K562 (cell line): Measurements from ENCODE around the gene ATP23. TPM values are rescaled to one million over a fixed set of nuclear protein-coding genes. Genes with fewer than 3 reads are reported as not detected.

Source experiments
- BCL6 ChIP-seq: fragments of 250-450 bp; sonication (Bioruptor Pico); IDR thresholded peaks from 2 replicates; pipeline ENCODE4 v1.4.0; 2020
- CBX8 ChIP-seq: fragments of 200-600 bp; sonication (generic); IDR thresholded peaks from 2 replicates; pipeline ENCODE4 v1.6.1; 2012; ENCODE audit warnings: borderline replicate concordance, mixed run types, low read depth, mild to moderate bottlenecking, moderate library complexity, mixed read lengths, low read length, control low read depth, inconsistent platforms; ENCODE audit not compliant: poor library complexity, severe bottlenecking; ENCODE audit errors: extremely low read depth
- CREB3L1 ChIP-seq: fragments of 450-650 bp; IDR thresholded peaks from 2 replicates; pipeline ENCODE4 v1.6.1; 2014; ENCODE audit warnings: low read depth, mild to moderate bottlenecking, moderate library complexity, borderline replicate concordance
- CXXC5 ChIP-seq: fragments of 250-450 bp; sonication (Bioruptor Pico); IDR thresholded peaks from 2 replicates; pipeline ENCODE4 v1.8.0; 2022; ENCODE audit warnings: inconsistent platforms, mild to moderate bottlenecking, moderate library complexity
- GTF2B ChIP-seq: IDR thresholded peaks from 2 replicates; pipeline ENCODE4 v1.6.1; 2011; ENCODE audit not compliant: insufficient read length; ENCODE audit errors: extremely low read depth
- HDAC6 ChIP-seq: IDR thresholded peaks from 2 replicates; pipeline ENCODE4 v1.6.1; 2012; ENCODE audit warnings: low read depth, mild to moderate bottlenecking, control low read depth, inconsistent platforms, low read length, moderate library complexity
- IRF1 ChIP-seq: sonication (generic); formaldehyde crosslinking; IDR thresholded peaks from 2 replicates; pipeline ENCODE4 v1.8.0; 2022; ENCODE audit warnings: missing genetic modification reagents, mild to moderate bottlenecking, borderline replicate concordance
- KDM5B ChIP-seq: fragments of 200-600 bp; sonication (generic); IDR thresholded peaks from 2 replicates; pipeline ENCODE4 v1.6.1; 2012; ENCODE audit warnings: low read depth, mild to moderate bottlenecking, moderate library complexity, low read length, control low read depth, inconsistent platforms; ENCODE audit not compliant: insufficient replicate concordance
- KHSRP ChIP-seq: fragments of 450-650 bp; IDR thresholded peaks from 2 replicates; pipeline ENCODE4 v1.6.1; 2017
- NFE2 ChIP-seq: IDR thresholded peaks from 2 replicates; pipeline ENCODE4 v1.6.1; 2014; ENCODE audit warnings: antibody characterized with exemption, low read depth
- POLR2A ChIP-seq: fragments of 450-650 bp; conservative IDR thresholded peaks from 2 replicates; pipeline ENCODE4 v1.6.1; 2016
- POLR2H ChIP-seq: IDR thresholded peaks from 2 replicates; pipeline ENCODE4 v1.6.1; 2016; ENCODE audit warnings: missing genetic modification characterization, low read depth, mild to moderate bottlenecking, control low read depth, missing compliant biosample characterization, moderate library complexity
- RBFOX2 ChIP-seq: fragments of 200-400 bp; formaldehyde crosslinking; IDR thresholded peaks from 2 replicates; pipeline ENCODE4 v1.6.1; 2017; ENCODE audit warnings: low read depth, mild to moderate bottlenecking, low read length, moderate library complexity
- RFX1 ChIP-seq: fragments of 450-650 bp; IDR thresholded peaks from 2 replicates; pipeline ENCODE4 v1.6.1; 2016; ENCODE audit warnings: mild to moderate bottlenecking, moderate library complexity
- ZNF318 ChIP-seq, 2 experiments: fragments of 450-650 bp; IDR thresholded peaks; 2 replicates each; pipeline ENCODE4 v1.6.1; 2016; ENCODE audit warnings: mild to moderate bottlenecking in 2 of 2, borderline replicate concordance in 1 of 2, low read depth in 1 of 2, moderate library complexity in 1 of 2
- ZNF699 ChIP-seq: fragments of 250-450 bp; sonication (Bioruptor Pico); IDR thresholded peaks from 2 replicates; pipeline ENCODE4 v1.8.0; 2021; ENCODE audit warnings: mild to moderate bottlenecking, moderate library complexity; ENCODE audit not compliant: insufficient replicate concordance
- polyA plus RNA-seq, 8 experiments: library from polyadenylated mRNA; depleted of rRNA in 4 of 8; stranded (reverse) in 5 of 8; unstranded in 3 of 8; fragments of >200 nt; fragmentation: Nextera tagmentation in 2 of 8; fragmentation: Illumina TruSeq in 1 of 8; extraction: Ambion mirVana in 2 of 8; extraction: Trizol in 1 of 8; gene quantifications; 2 replicates each; pipeline versions ENCODE4 v1.2.1 to v1.2.3, GENCODE V29; 2011 to 2014; ENCODE audit warnings: inconsistent platforms in 1 of 8, missing spikeins in 1 of 8
- total RNA-seq, 7 experiments: library from RNA; depleted of rRNA in 6 of 7; stranded (reverse); fragments of >200 nt in 6 of 7; fragmentation: Illumina TruSeq in 2 of 7; extraction: Trizol in 2 of 7; gene quantifications; 2 replicates each; pipeline versions ENCODE4 v1.2.1 to v1.2.3, GENCODE V29; 2011 to 2021; ENCODE audit warnings: low replicate concordance in 1 of 7

Gene ATP23
- total and polyA plus RNA-seq, 9 of the 15 experiments (the other 6 are each of a cell fraction or from before 2014, with no cell fraction given): 8.3 to 53.7 (median 28.5) TPM

- TF ChIP-seq IRF1 (CRISPR knock-in tag) (no peak), KHSRP (no peak), KDM5B (peak; percentile 72), POLR2A (peak; percentile 94), RBFOX2 (peak; percentile 79), BCL6 (CRISPR knock-in tag) (no peak), NFE2 (0 out of 2 replicates have a peak, but pooled peaks have one; percentile 6), CBX8 (no peak), POLR2H (tag) (peak; percentile 91), ZNF318 (IDR thresholded peaks at IDR 0.05; ENCODE audit: borderline replicate concordance in 1 of 2, low read depth in 1 of 2) (peak in 1 of 2 experiments; percentile 27; a peak in 1 of 4 replicates), CXXC5 (CRISPR knock-in tag) (peak; percentile 95), CREB3L1 (peak; percentile 85), ZNF699 (CRISPR knock-in tag) (no peak), GTF2B (peak; percentile 73), RFX1 (peak; percentile 98), HDAC6 (no peak)
These were observed 5.4 kb upstream of the ATP23 start (continued) for GRCh38 chr12:57935839-57936512.
